ENCODE data around the gene ATP23. TPM values are rescaled to one million over a fixed set of nuclear protein-coding genes. Genes with fewer than 3 reads are reported as not detected.

The ATP23 gene, protein sequence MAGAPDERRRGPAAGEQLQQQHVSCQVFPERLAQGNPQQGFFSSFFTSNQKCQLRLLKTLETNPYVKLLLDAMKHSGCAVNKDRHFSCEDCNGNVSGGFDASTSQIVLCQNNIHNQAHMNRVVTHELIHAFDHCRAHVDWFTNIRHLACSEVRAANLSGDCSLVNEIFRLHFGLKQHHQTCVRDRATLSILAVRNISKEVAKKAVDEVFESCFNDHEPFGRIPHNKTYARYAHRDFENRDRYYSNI
- 9.5 TPM for polyA plus RNA-seq (2013, experiment 1 of 2)
- polyA plus RNA-seq (2013, experiment 2 of 2) = 7.6 TPM

DNA sequence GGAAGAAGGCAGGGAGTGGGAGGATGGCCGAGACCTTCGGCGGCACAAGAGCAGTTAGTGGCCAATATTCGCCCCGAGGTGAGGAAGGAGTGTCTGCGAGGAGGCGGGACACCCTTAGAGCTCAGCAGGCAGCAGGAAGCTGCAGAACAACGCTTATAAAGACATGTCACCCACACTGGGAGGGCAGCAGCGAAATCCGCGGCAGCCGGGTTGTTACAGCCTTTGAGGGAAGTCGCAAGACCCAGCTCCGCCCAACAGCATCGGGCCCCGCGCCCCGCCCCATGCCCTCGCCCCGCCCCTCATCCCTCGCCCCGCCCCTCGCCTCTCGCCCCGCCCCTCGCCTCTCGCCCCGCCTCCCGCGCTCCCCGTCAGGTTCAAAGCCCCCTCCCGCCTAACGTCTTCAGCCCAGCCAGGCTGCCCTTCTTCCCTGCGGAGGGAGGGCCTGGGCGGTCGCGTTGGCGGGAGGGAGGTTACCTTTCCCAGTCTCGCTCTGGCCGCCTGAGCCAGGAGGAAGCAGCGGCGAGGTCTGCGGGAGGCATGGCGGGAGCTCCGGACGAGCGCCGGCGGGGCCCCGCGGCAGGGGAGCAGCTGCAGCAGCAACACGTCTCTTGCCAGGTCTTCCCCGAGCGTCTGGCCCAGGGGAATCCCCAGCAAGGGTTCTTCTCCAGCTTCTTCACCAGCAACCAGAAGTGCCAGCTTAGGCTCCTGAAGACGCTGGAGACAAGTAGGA, at the start of gene ATP23:
Gene ATP23, plus strand, starts transcription at position 403 of the 730 bp plus-strand sequence. Its CDS starts 135 bp downstream, at position 538.
- Histone ChIP-seq H3K9me3 (ENCODE audit: control insufficient read depth, low read length) (no peaks in the 10 kb centered on the region), H3K36me3 (ENCODE audit: control insufficient read depth, insufficient read depth, low read length) (no peaks in the 10 kb centered on the region), H3K4me3 (ENCODE audit: extremely low read depth, insufficient read depth, low read length, poor library complexity, severe bottlenecking) (peak within 1 kb of the TSS; percentile 52), H3K4me1 (ENCODE audit: control insufficient read depth, insufficient read depth, low read length, poor library complexity, severe bottlenecking) (no peaks in the 10 kb centered on the region), H3K27ac (ENCODE audit: low read depth, low read length, severe bottlenecking) (peak within 1 kb of the TSS; percentile 48)
- 0% methylated on average over 33 to 36 of the region's 55 CpGs for WGBS, 2 experiments (ENCODE audit: insufficient coverage in 2 of 2)

DNA sequence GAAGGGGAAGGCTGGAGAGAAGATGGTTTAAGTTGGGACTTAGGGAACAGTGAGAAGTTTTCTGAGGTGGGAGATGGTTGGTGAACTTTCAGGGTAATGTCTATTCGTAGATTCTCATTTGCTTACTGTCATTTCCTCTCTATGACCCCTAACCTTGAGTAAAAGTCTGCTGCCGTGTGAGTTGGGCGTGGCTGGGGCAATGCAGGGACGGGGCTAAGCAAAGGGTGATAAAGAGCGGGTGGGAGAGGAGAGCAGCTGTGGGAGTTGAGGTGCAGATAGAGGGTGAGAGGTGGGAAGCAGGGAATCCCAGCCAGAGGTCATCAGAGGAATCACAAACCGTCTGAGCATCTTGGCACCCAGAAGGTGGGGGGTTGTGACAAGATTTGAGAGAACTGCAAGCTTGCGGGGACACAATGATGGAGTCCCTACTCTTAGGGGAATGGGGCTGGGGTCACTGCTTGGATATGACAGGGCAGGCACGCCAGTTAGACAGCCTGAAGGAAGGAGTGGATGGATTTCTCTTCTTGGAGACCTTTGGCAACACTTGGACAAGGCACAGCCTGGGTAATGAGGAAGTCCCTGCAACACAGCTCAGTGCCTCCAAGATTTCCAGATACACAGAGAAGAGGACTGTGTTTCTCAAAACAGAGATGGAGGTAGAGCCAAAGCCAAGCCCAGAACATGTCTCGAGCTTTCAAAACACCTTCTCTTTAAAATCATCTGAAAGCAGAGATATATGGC, 49.0 kb upstream of the ATP23 start:
- H3K36me3 ChIP-seq (ENCODE audit: control insufficient read depth, insufficient read depth, low read length) = no peaks in the 10 kb centered on the region
- H3K9me3 ChIP-seq (ENCODE audit: control insufficient read depth, low read length) = no peaks in the 10 kb centered on the region
- H3K27ac ChIP-seq (ENCODE audit: low read depth, low read length, severe bottlenecking) = no peak overlapping the region
- WGBS, 2 experiments (ENCODE audit: insufficient coverage in 2 of 2) = 92 to 96% methylated on average over 4 to 6 of the region's 9 CpGs
- H3K4me3 ChIP-seq (ENCODE audit: extremely low read depth, insufficient read depth, low read length, poor library complexity, severe bottlenecking) = no peak overlapping the region
- peaks cover 47% of the 10 kb centered on the region for H3K4me1 ChIP-seq (ENCODE audit: control insufficient read depth, insufficient read depth, low read length, poor library complexity, severe bottlenecking)

DNA sequence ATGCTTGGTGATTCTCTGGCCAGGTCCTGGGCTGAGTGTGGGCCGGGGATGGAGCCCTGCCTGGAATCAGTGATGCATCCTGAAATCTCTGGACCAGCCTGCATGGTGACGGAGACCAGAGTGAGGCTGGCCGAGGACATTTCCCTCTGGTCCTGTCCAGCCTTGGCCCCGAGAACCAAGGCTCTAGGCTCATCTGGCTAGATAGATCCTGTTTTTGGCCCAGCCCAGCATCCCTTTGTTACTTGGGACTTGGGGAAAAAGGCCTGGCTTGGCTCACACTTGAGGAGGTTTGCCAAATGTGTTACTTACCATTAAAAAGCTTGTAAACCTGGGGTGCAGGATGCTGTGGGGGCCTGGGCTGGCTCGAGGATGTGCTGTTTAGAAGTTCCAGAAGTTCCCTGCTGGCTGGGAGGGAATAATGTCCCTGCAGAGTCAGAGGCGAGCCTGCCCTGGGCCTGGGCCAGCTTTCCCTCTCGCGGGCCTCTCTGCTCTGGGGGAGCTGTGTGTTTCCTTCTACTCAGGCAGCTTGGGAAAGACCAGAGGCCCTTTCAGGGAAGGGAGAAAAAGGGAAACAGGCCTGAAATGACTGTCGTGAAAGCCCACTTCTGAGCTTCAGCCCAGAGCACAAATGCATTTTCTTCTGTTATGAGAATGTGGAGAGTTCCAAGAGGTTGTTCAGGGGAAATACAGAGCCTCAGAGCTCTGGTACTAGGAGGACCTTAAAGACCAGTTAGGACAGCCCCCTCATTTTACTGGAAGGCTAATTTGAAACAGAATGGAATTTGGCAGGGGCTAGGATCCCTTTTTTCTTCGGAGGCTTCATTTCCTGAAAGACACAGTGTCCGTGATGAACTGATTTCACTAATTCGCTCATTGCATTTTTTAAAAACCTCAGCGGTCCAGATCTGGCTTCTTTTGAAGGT, 47.7 kb upstream of the ATP23 start:
- H3K27ac ChIP-seq (ENCODE audit: low read depth, low read length, severe bottlenecking) = peak overlapping the region; percentile 91
- no peaks in the 10 kb centered on the region for H3K9me3 ChIP-seq (ENCODE audit: control insufficient read depth, low read length)
- H3K36me3 ChIP-seq (ENCODE audit: control insufficient read depth, insufficient read depth, low read length) = no peaks in the 10 kb centered on the region
- no peak overlapping the region for H3K4me3 ChIP-seq (ENCODE audit: extremely low read depth, insufficient read depth, low read length, poor library complexity, severe bottlenecking)
- peaks cover 43% of the 10 kb centered on the region for H3K4me1 ChIP-seq (ENCODE audit: control insufficient read depth, insufficient read depth, low read length, poor library complexity, severe bottlenecking)
- WGBS, 2 experiments (ENCODE audit: insufficient coverage in 2 of 2) = 49 to 51% methylated on average over 12 of the region's 13 CpGs

DNA sequence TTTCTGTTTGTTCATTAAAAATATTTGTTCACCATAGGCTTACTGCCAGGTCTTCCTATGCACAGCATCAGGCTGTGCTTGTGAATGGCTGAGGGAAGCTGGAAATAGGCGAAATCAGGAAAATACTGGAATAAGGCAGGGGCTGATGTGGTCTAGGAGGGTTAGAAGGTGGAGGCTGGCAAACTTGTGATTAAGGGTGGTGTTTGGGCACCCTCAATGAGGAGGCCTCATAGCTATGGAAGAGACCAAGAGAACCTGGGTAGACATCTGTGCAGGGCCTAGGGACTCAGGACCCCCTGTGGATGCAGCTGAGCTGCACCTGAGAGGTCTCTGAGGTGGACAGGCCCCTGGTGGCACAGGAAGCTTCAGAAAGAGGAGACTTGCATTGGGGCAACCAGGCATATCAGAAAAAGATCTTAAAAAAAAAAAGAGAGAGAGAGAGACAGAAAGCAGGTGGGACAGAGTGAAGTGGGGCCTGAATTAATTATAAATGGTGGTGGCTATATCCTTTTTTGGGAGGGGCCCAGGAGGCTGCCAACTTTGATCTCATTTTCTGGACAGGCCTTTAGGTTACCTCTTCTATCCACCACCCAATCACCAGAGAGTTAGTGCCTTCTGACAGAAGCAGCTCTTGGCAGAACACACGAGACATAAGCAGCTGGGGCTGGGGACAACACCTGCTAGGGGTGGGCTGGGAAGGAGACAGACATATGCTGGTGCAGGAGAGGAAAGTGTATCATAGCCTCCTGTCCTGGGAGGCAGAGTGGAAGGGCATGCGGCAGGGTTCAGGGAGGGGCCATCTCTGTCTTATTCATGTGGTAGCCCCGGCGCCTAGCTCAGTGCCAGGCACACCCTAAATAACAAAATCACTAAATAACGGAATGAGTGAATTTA, 46.7 kb upstream of the ATP23 start:
- Histone ChIP-seq H3K9me3 (ENCODE audit: control insufficient read depth, low read length) (no peaks in the 10 kb centered on the region), H3K36me3 (ENCODE audit: control insufficient read depth, insufficient read depth, low read length) (no peaks in the 10 kb centered on the region), H3K27ac (ENCODE audit: low read depth, low read length, severe bottlenecking) (peak overlapping the region; percentile 91), H3K4me3 (ENCODE audit: extremely low read depth, insufficient read depth, low read length, poor library complexity, severe bottlenecking) (no peak overlapping the region), H3K4me1 (ENCODE audit: control insufficient read depth, insufficient read depth, low read length, poor library complexity, severe bottlenecking) (peaks cover 41% of the 10 kb centered on the region)
- WGBS, 2 experiments (ENCODE audit: insufficient coverage in 2 of 2) = 96 to 97% methylated on average over 4 to 5 of the region's 6 CpGs

DNA sequence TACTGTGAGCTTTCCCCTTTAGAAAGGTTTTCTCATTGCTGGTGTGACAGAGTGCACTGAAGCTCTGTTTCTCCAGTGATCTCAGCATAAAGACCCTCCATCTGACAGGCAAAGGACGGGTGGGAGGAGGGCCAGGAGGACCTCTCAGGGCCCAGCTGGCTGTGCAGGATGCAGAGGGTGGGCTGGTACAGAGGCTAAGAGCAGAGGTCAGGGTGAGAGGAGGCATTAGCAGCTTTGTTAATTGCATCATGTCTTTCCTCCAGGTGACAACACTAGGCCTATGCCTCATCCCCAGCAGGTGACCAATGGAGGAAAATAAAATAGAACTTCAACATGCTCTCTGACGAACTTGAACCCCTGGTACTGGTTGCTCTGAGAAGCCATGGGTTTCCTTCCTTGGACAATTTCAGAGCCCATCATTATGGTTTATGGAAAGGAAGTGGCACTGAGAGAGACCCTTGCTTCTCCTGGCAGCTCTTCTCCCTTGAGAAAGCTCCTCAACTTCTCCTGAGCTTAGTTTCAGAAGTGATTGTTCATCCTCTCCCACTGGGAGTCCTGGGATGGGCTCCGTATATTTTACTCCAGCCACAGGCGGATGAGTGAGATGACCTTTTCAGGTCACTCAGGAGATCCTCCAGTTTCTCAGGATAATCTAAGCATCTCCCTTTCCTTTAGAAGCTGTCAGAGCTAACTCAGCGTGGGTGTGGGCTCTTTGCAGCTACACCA, 45.8 kb upstream of the ATP23 start:
- Histone ChIP-seq H3K4me1 (ENCODE audit: control insufficient read depth, insufficient read depth, low read length, poor library complexity, severe bottlenecking) (peaks cover 38% of the 10 kb centered on the region), H3K9me3 (ENCODE audit: control insufficient read depth, low read length) (no peaks in the 10 kb centered on the region), H3K36me3 (ENCODE audit: control insufficient read depth, insufficient read depth, low read length) (no peaks in the 10 kb centered on the region), H3K27ac (ENCODE audit: low read depth, low read length, severe bottlenecking) (no peak overlapping the region), H3K4me3 (ENCODE audit: extremely low read depth, insufficient read depth, low read length, poor library complexity, severe bottlenecking) (no peak overlapping the region)
- 80 to 84% methylated on average over 4 to 5 of the region's 5 CpGs for WGBS, 2 experiments (ENCODE audit: insufficient coverage in 2 of 2)

DNA sequence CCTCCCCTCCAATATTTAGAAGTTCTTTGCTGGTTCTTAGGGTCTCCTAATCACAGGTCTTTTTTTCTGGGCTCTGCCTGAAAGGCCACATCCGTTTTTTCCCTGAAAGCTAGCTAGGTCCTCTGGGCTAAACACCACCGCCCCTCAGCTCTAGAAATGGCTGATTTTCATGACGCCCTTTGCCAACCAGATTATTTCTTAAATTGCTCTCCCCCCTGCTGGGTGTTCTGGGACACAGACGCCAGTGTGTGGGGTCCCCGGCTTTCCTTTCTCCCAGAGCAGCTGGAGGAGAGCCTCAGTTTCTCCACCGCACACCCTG, 45.3 kb upstream of the ATP23 start:
- H3K4me1 ChIP-seq (ENCODE audit: control insufficient read depth, insufficient read depth, low read length, poor library complexity, severe bottlenecking) = peaks cover 38% of the 10 kb centered on the region
- no peaks in the 10 kb centered on the region for H3K9me3 ChIP-seq (ENCODE audit: control insufficient read depth, low read length)
- H3K27ac ChIP-seq (ENCODE audit: low read depth, low read length, severe bottlenecking) = peak overlapping the region; percentile 64
- WGBS, 2 experiments (ENCODE audit: insufficient coverage in 2 of 2) = 47 to 48% methylated on average over 4 to 6 of the region's 6 CpGs
- no peaks in the 10 kb centered on the region for H3K36me3 ChIP-seq (ENCODE audit: control insufficient read depth, insufficient read depth, low read length)
- H3K4me3 ChIP-seq (ENCODE audit: extremely low read depth, insufficient read depth, low read length, poor library complexity, severe bottlenecking) = peak overlapping the region; percentile 39

DNA sequence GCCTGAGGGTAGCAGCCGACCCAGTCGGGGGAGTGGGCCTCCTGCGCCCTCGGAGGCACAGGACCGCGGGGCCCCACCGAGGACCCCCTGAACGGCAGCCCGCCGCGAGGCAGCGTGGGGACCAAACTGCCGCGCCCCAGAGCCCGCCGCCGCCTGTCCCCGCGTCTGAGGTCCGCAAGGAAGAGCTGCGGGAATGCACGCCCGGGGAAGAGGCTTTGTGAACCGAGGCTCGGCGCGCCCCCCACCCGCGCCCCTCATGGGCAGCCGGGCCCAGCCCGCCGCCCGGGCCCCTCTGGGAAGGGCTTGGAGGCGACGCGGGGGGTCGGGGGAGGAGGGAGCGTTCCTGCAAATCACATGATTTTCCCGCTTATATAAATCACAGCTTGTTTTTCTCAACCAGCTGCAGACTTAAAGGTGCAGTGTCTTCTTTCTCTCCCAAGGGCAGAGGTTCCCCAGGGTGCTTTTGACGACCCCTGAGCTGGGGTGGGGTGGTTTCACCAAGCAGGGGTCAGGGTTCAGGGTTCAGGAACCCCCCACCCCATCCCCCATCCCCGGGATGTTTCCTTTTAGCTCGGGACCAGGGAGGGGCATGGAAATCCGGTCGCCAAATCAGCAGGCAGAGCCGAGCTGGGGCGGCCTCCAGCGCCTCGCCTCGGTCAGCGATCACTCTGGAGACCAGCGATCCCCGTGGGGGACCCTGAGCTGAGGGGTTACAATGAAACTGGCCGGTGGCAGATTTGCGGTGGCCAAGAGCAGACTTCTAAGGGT, 44.7 kb upstream of the ATP23 start:
- H3K4me1 ChIP-seq (ENCODE audit: control insufficient read depth, insufficient read depth, low read length, poor library complexity, severe bottlenecking) = peaks cover 38% of the 10 kb centered on the region

DNA sequence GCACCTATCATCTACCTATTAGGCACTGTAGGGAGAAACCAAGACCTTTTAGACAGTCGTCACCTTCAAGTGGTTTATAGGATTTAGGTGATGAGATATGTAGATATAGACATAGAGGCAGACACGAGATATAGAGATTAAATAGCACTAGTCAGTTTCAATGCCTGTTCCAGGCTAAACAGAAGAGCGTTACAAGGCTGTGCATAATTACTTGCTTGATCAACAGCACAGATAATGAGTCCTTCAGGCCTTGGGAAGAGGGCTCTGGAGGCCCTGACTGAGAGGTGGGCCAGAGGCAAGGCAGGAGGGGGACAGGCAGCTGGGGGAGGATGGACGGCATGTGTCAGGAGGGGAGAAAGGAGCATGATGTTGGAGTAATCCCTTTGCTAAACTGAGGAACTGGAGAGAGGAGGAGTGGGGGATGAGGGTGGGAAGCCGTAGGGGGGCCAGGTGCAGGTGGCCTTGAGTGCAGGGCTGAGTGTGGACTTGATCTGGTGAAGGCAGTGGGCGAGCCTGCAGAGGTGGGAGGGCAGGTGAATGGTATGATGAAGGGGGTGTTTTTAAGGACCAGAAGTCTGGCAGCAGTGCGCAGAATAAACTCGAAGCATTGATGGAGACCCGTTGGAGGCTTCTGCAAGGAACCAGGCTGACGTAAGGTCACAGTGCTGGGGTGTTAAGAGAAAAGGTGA, 43.9 kb upstream of the ATP23 start:
- peak overlapping the region; percentile 39 for H3K4me3 ChIP-seq (ENCODE audit: extremely low read depth, insufficient read depth, low read length, poor library complexity, severe bottlenecking)
- H3K4me1 ChIP-seq (ENCODE audit: control insufficient read depth, insufficient read depth, low read length, poor library complexity, severe bottlenecking) = peaks cover 38% of the 10 kb centered on the region
- H3K27ac ChIP-seq (ENCODE audit: low read depth, low read length, severe bottlenecking) = peak overlapping the region; percentile 64
- H3K36me3 ChIP-seq (ENCODE audit: control insufficient read depth, insufficient read depth, low read length) = no peaks in the 10 kb centered on the region
- 82 to 84% methylated on average over 10 of the region's 10 CpGs for WGBS, 2 experiments (ENCODE audit: insufficient coverage in 2 of 2)
- no peaks in the 10 kb centered on the region for H3K9me3 ChIP-seq (ENCODE audit: control insufficient read depth, low read length)

More for the DNA sequence above, 44.7 kb upstream of the ATP23 start:
- 7 to 8% methylated on average over 27 to 38 of the region's 54 CpGs for WGBS, 2 experiments (ENCODE audit: insufficient coverage in 2 of 2)
- Histone ChIP-seq H3K27ac (ENCODE audit: low read depth, low read length, severe bottlenecking) (peak overlapping the region; percentile 64), H3K4me3 (ENCODE audit: extremely low read depth, insufficient read depth, low read length, poor library complexity, severe bottlenecking) (peak overlapping the region; percentile 39), H3K9me3 (ENCODE audit: control insufficient read depth, low read length) (no peaks in the 10 kb centered on the region), H3K36me3 (ENCODE audit: control insufficient read depth, insufficient read depth, low read length) (no peaks in the 10 kb centered on the region)

Measured in mesodermal cell (in vitro differentiated cells).